Activated CD8-positive, alpha-beta memory T cell treated with anti-CD3 and anti-CD28 coated beads for 24 hours (primary cell): ENCODE measurements around the gene UCN3.
"Not testable (repeated sequence)": the region's sequence is repeated elsewhere in the genome, so short reads cannot be mapped to it uniquely, and the experiment has no call there.

ENCODE experiments used
- DNase-seq: peaks from one replicate; pipeline ENCODE4 v3.0.0-alpha.2; 2020

The UCN3 gene

DNA sequence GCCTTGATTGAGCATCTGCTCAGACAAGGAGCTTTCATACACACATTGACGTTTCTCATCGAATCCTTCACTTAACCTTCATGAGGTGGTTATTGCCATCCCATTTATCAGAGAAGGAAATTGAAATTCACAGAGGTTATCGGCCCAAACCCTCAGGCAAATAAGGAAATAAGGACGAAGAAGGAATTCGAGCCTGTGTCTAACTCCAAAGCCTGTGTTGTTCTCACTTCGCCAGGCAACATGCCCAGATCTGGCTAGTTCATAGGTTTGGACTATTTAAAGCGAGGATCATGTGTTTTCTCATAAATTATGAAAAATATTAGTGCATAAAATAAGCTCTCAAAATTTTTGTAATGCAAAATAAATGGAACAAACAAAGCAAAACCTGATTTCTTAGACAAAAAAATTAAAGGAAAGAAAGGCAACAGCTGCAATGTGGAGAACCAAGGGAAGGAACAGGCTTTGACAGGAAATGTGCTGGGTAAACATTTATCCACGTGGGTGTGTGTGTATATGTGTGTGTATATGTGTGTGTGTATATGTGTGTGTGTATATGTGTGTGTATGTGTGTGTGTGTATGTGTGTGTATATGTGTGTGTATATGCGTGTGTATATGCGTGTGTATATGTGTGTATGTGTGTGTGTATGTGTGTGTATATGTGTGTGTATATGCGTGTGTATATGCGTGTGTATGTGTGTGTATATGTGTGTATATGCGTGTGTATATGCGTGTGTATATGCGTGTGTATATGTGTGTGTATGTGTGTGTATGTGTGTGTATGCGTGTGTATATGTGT lies 4.8 kb downstream of the UCN3 start:
- DNase-seq, result no peak

GRCh38 chr10:5370493-5371352 lies 6.0 kb downstream of the UCN3 start:
- no peak for DNase-seq

DNA sequence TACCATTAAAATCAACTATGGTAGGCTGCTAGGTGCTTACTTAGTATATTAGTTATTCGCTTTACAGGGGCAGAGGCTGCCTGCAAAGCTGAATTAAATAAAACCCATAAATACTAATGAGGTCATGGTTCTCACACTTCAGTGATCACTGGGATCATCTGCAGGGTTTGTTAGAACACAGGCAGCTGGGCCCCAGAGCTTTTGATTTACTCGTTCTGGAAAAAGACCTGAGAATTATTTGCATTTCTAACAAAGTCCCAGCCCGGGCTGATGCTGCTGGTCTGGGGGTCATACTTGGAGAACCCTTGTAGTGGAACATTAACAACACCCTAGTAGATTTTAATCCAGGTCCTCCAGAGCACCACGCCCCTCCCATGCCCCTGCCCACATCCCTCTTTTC lies 8.5 kb downstream of the UCN3 start:
- no peak for DNase-seq

DNA sequence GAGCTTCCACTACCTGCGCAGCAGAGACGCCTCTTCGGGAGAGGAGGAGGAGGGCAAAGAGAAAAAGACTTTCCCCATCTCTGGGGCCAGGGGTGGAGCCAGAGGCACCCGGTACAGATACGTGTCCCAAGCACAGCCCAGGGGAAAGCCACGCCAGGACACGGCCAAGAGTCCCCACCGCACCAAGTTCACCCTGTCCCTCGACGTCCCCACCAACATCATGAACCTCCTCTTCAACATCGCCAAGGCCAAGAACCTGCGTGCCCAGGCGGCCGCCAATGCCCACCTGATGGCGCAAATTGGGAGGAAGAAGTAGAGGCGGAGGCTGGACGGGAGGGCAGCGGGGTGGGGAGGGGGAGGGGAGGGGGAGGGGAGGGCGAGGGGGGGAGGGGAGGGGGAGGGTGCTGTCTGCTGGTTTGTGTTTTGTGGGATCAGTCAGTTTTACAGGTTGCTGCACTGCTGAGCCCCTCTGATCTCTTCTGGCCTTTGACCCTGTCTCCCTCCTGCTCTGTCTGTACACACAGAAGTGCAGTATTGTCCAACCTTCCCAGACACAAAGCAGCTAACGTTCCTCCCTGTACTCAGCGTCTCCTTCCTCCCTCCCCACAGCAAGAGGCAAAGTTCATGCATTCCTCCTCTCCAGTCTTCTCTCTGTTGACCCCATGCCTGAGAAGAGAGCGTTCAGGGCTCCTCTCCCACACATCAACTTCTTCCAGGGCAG lies 9.3 kb downstream of the UCN3 start:
- DNase-seq, result no peak

DNA sequence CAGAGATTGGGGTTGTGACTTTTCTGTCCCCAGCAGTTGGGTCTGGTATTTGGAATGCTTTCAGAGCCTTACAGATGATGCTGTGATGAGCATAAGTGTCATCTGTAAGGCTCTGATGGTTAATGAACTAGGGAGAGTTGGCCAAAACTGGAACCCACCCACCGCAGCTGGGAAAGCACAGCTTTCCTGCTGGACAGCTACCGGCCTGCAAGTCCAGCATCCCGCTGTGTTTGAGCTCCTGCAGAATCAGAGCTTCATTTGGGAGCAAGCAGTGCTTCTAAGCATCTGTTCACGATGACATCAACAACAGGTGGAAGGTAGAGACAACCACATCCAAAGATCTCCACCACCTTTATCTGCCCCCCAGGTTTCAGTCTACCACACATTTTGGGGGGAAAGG lies 11.7 kb downstream of the UCN3 start:
- no peak for DNase-seq

- DNase-seq, result not testable (repeated sequence)
Observed at GRCh38 chr10:5379202-5379601, 14.4 kb downstream of the UCN3 start.

DNA sequence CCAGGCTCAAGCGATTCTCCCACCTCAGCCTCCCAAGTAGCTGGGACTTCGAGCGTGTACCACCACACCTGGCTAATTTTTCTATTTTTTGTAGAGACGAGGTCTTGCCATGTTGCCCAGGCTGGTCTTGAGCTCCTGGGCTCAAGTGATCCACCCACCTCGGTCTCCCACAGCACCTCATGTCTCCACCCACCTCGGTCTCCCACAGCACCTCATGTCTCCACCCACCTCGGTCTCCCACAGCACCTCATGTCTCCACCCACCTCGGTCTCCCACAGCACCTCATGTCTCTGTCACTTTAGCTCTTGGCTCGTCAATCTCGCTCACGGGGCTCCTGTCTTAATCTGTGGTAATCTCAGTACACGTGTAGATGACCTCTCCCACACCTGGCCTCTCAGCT lies 15.6 kb downstream of the UCN3 start:
- DNase-seq, result not testable (repeated sequence)

DNA sequence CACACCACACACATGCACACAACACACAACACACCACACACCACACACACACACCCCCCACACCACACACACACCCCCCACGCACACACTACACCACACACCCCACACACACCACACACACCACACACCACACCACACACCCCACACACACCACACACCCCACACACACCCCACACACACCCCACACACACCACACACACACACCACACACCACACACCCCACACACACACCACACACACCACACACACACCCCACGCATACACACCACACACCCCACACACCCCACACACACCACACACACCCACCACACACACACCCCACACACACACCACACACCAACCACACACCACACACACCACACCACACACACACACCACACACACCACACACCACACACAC lies 16.4 kb downstream of the UCN3 start:
- DNase-seq, result no peak

GRCh38 chr10:5385224-5385623 lies 20.5 kb downstream of the UCN3 start:
- DNase-seq, result no peak

GRCh38 chr10:5387169-5387568 lies 22.4 kb downstream of the UCN3 start:
- no peak for DNase-seq

DNA sequence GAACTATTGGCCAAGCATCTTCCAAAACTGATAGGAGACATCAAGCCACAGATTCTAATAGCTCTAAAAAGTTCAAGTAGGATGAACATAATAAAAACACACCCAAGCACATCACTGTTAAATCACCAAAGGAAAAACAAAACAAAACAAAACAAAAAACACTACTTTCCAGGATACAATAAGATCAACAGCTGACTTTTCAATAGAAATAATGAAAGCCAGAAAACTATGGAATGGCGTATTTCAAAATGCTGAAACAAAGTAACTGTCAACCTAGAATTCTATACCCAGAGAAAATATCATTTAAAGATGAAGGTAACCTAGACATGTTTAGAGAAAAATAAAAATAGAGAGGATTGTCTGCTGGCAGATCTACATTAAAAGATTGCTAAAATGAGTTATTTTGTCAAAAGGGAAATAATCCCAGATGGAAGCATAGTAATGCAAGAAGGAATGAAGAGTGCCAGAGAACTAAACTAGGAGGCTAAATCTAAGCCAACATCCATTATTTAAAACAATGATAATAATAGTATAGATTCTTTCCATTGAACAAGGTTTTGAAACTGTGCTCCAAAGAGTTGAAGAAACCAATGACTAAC lies 25.9 kb downstream of the UCN3 start:
- DNase-seq, result no peak

DNA sequence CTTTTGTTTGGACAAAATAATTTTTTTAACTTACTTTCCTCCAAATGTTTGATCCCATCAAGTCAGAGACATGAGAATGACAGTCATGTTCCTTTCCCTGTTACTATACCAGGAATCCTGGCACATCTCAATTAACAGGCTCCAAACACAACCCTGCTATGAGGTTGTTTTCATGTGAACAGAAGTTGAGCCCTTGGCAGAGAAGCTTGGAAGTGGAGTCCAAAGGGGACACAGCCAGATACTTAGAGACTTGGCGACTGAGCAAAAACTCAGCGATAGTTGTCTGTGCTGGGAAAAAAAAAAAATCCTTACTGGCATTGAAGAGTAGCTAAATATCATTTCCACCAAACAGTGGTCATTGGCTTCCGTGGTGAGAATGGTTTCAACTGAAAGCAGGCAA lies 27.0 kb downstream of the UCN3 start:
- DNase-seq, result no peak

DNA sequence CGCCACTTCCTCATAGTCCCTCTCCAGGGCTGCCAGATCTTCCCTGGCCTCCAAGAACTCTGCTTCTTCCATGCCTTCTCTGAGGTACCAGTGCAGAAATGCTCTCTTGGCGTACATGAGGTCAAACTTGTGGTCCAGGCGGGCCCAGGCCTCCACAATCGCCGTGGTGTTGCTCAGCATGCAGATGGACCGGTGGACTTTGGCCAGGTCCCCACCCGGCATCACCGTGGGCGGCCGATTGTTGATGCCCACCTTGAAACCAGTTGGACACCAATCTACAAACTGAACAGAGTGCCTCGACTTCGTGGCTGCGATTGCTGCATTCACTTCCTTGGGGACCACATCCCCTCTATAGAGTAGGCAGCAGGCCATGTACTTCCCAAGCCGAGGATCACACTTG lies 28.8 kb downstream of the UCN3 start:
- no peak for DNase-seq

- no peak for DNase-seq
Observed at GRCh38 chr10:5395168-5395567, 30.4 kb downstream of the UCN3 start.

GRCh38 chr10:5396556-5397300 lies 32.0 kb downstream of the UCN3 start:
- DNase-seq, result no peak

GRCh38 chr10:5399332-5399731 lies 34.6 kb downstream of the UCN3 start:
- no peak for DNase-seq

DNA sequence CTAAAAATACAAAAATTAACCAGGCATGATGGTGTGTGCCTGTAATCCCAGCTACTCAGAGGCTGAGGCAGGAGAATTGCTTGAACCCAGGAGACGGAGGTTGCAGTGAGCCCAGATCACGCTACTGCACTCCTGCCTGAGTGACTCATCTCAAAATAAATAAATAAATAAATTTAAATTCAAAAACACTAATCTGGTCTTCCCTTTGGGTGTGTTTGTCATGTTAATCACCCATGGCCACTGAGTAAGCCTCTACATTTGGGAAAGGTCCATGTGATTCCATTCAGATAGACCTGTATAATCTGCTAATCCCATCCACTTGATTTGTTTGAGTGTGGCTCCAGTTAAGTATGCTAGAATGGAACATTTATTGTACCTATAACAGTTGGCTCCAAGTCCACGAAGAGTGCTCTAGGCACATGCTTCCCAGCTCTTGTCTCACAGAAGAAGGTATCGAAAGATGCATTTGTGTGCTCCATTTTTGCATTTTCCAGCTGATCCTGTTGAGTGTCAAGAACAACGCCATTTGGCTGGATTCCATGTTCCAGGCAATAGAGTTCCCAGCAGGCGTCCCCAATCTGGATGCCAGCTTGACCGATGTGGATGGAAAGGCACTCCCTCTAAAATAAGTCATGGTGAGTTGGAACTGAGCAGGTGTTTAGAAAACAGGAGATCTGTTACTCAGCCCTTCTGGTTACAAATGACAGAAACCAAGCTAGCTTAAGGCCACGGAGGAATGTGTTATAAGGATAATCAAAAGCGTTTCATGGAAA lies 35.9 kb downstream of the UCN3 start:
- no peak for DNase-seq

DNA sequence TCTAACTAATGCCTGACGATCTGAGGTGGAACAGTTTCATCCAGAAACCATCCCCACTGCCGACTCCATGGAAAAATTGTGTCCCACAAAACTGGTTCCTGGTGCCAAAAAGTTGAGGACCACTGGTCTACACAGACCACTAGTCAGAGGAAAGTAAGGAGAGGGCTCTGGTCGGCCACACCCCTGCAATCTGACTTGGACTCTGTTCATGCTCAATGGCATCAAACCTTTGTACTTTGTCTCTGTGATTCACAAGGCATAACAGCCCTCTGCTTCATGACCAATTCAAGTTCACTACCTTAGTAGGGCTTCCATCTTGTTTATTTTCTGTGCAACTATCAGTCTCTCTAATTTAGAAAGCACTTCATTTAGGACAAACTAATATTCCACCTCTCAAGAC lies 38.0 kb downstream of the UCN3 start:
- DNase-seq, result no peak

GRCh38 chr10:5404208-5405041 lies 39.7 kb downstream of the UCN3 start, which contains the start of gene TUBAL3:
Gene TUBAL3 (minus strand): TSS chr10:5404828. CDS start chr10:5404792, 36 bp downstream.
- DNase-seq, result no peak

GRCh38 chr10:5406918-5407317 lies 42.2 kb downstream of the UCN3 start:
- no peak for DNase-seq

DNA sequence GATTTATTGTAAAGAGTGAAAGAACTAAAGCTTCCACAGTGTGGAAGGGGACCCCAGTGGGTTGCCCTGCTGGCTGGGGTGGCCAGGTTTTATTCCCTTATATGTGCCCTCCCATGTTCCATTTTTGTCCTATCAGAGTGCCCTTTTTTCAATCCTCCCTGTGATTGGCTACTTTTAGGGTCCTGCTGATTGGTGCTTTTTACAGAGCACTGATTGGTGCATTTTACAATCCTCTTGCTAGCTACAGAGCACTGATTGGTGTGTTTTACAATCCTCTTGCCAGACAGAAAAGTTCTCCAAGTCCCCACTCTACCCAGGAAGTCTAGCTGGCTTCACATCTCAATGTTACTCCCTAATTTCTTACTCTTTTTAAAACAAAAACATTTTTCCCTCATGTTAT lies 46.0 kb downstream of the UCN3 start:
- not testable (repeated sequence) for DNase-seq
